ENCODE results near the gene PLXNA4. TPM values are rescaled to one million over a fixed set of nuclear protein-coding genes. Genes with fewer than 3 reads are reported as not detected.

PLXNA4 gene
- total and polyA plus RNA-seq, 4 donors, result 0.04 to 1.1 (median 0.41) TPM

- no peaks in the 10 kb centered on the region for H3K27me3 ChIP-seq (ENCODE audit: control insufficient read depth in 4 of 4, insufficient read depth in 4 of 4, low read length in 3 of 4)
- no peaks in the 10 kb centered on the region for H3K4me1 ChIP-seq (ENCODE audit: control insufficient read depth in 4 of 4, insufficient read depth in 4 of 4, low read length in 3 of 4)
- no peak overlapping the region for H3K4me3 ChIP-seq (ENCODE audit: low read depth in 1 of 3, low read length in 3 of 3)
- no peak overlapping the region for H3K9ac ChIP-seq (ENCODE audit: low read depth in 1 of 2, low read length in 2 of 2)
- H3K9me3 ChIP-seq (ENCODE audit: control insufficient read depth in 4 of 4, low read length in 3 of 4), result no peaks in the 10 kb centered on the region
- TF ChIP-seq, protein P1, sequence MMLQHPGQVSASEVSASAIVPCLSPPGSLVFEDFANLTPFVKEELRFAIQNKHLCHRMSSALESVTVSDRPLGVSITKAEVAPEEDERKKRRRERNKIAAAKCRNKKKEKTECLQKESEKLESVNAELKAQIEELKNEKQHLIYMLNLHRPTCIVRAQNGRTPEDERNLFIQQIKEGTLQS (IDR thresholded peaks at IDR 0.05), result no peak
- TF ChIP-seq HNF4G (IDR thresholded peaks at IDR 0.05), result no peak
- TF ChIP-seq FOXA2 (IDR thresholded peaks at IDR 0.05), result no peak
- TF ChIP-seq NR2F2 (IDR thresholded peaks at IDR 0.05), result no peak
- TF ChIP-seq ZBTB33 (IDR thresholded peaks at IDR 0.05), result no peak
- TF ChIP-seq, protein P2, sequence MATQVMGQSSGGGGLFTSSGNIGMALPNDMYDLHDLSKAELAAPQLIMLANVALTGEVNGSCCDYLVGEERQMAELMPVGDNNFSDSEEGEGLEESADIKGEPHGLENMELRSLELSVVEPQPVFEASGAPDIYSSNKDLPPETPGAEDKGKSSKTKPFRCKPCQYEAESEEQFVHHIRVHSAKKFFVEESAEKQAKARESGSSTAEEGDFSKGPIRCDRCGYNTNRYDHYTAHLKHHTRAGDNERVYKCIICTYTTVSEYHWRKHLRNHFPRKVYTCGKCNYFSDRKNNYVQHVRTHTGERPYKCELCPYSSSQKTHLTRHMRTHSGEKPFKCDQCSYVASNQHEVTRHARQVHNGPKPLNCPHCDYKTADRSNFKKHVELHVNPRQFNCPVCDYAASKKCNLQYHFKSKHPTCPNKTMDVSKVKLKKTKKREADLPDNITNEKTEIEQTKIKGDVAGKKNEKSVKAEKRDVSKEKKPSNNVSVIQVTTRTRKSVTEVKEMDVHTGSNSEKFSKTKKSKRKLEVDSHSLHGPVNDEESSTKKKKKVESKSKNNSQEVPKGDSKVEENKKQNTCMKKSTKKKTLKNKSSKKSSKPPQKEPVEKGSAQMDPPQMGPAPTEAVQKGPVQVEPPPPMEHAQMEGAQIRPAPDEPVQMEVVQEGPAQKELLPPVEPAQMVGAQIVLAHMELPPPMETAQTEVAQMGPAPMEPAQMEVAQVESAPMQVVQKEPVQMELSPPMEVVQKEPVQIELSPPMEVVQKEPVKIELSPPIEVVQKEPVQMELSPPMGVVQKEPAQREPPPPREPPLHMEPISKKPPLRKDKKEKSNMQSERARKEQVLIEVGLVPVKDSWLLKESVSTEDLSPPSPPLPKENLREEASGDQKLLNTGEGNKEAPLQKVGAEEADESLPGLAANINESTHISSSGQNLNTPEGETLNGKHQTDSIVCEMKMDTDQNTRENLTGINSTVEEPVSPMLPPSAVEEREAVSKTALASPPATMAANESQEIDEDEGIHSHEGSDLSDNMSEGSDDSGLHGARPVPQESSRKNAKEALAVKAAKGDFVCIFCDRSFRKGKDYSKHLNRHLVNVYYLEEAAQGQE (IDR thresholded peaks at IDR 0.05), result no peak
- no peak for TF ChIP-seq FOXA1 (IDR thresholded peaks at IDR 0.05)
- TF ChIP-seq CTCF (IDR thresholded peaks at IDR 0.05; ENCODE audit: low read depth, low read length, missing input control), result no peak
- no peak for TF ChIP-seq RXRA (IDR thresholded peaks at IDR 0.05)
- no peak for TF ChIP-seq HNF4A (conservative IDR thresholded peaks at IDR 0.05)
- TF ChIP-seq JUND (IDR thresholded peaks at IDR 0.05), result no peak
- no peak for TF ChIP-seq EGR1 (IDR thresholded peaks at IDR 0.05; ENCODE audit: low read depth in 2 of 2)
- TF ChIP-seq SP1 (IDR thresholded peaks at IDR 0.05), result no peak
- no peak for TF ChIP-seq MAX (IDR thresholded peaks at IDR 0.05)
- no peak for TF ChIP-seq RAD21 (IDR thresholded peaks at IDR 0.05)
- no peak for TF ChIP-seq TAF1 (conservative IDR thresholded peaks at IDR 0.05)
- no peak for TF ChIP-seq GABPA (IDR thresholded peaks at IDR 0.05 in 1 of 2, conservative IDR thresholded peaks at IDR 0.05 in 1 of 2)
- TF ChIP-seq YY1 (IDR thresholded peaks at IDR 0.05), result no peak
- H3K36me3 ChIP-seq (ENCODE audit: control insufficient read depth in 4 of 4, insufficient read depth in 3 of 4, low read depth in 1 of 4, low read length in 3 of 4), result no peaks in the 10 kb centered on the region
- no peak overlapping the region for H3K27ac ChIP-seq (ENCODE audit: low read depth in 1 of 2, low read length in 2 of 2)
- WGBS, result 72% methylated on average over 4 of the region's 4 CpGs
- DNase-seq (ENCODE audit: low spot score), result no peak
These were observed 277.5 kb downstream of the PLXNA4 start for GRCh38 chr7:132298790-132299189.
